CD4-positive, alpha-beta T cell treated with Interleukin-1 beta for 1 hour (primary cell): ENCODE results near the gene AREG.

ENCODE experiments used
- DNase-seq, 2 donors: peaks; one replicate each; pipeline ENCODE4 v3.0.0-alpha.2; 2020 to 2022

The AREG gene

DNA sequence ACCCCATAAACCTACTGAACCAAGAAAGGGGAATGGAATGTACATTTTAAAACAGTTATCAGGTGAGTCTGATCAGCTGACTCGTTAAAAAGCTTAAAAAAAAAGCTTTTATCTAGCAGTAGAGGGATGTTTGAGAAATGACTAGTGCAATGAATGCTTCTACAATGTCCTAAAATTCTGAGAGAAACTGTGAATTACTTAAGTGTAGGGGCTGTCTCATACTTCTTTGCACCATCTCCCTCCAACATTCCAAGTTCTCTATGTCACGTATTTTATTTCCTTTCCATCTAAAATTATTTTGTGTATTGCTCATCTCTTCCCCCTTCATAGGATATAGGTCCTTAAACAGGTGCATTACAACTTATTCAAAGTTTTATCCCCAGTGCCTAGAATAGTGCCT is 11.9 kb upstream of the AREG start:
- DNase-seq = no peak

DNA sequence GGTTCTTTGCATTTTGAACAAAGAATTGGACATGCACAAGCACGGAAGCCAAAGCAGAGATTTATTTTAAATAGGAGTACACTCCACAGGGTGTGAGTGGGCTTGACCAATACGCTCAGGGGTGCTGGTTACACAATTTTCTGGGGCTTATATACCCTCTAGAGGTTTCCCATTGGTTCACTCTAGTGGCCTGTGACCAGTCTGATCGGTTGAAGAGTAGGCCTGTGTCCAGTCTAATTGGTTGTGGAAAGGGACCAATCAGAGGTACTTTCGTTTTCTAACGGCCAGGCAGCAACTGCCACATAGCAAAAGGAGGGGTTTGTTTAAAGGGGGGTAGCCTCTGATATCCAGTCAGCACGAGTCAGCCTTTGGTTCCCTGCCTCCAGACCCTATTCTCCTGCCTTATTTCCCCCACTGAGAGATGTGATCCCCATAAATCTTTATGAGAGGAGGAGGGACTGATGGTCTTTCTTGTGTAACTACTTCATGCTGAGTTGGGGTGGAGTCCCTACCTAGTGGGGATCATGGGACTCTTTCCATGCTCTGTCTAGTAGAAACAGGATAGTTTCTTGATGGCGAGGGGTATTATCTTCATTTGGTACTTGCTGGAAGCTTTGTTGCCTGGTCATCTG is 11.3 kb upstream of the AREG start:
- DNase-seq = no peak

DNA sequence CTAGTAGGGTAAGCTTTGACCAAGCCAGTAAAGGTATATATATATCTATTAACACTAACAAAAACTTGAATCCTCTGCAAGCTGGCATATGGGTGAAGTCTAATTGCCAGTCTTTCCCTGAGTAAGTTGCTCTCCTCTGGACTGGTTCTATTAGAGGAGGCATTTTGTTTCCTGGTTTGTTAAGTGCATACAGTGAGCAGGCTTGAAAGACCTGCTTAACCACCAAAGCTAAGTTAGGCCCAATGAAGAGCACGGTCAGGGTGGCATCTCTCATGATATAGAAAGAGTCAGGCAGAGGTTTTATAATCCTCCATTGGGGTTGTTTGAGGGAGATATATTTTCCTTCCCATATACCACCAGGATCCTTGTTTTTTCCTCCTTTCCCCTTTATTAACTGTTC is 9.6 kb upstream of the AREG start:
- no peak for DNase-seq

DNA sequence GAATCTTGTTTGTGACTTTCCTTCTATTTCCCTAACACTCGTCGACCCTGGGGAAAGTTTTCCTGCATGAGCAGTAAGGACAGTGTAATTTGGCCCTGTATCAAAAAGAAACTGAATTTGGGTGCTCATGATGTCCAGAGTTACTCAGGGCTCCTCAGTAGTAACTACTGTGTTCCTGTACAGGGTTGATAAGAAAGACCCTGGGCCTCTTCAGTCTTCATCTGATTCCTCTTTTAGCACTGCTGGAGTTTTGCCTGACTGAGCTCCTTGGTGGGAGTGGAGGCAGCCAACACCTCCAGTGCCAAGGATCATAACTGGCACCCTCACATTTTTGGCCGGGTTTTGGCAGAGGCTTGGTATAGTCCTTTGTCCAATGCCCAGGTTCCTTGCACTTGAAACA is 7.1 kb upstream of the AREG start:
- no peak for DNase-seq

DNA sequence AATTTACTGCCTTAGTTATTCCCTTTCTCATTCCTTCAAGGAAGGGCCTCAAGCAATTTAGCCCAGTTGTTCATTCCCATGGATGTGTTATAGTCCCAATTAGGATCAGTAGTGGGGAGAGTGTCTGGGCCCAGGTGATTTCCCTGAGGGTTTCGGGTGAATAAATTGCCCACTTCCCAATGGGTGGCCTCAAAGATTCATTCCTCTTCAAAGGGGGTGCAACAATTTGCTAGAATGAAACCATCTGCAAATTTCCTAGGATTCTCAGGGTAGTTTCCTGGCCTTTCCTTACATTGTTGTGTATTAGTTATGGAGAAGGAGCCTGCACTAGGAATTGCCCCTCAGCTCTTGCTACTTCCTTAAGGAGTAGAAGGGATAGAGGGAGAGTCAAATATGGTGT is 6.3 kb upstream of the AREG start:
- no peak for DNase-seq

DNA sequence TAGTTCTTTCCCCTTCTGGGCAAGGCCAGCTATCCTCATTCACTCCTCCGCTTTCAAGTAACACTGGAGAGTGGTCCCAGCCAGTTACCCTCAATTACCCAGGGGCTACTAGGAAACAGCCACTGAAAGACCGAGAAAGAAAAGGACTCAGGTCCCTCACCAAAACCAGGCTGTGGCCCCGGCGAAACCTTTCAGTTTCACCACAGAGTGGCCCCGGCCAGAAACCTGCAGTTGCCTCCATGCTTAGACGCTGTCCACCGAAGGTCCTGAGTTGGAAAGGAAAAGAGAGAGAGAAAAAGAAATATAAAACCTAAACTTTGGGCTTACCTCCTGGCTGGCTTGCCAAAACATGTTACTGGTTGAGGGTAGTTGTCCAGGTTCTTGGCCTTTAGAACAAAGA is 5.0 kb upstream of the AREG start:
- DNase-seq = no peak

GRCh38 chr4:74440356-74440755 is 4.6 kb upstream of the AREG start:
- no peak for DNase-seq

GRCh38 chr4:74441744-74442143 is 3.2 kb upstream of the AREG start:
- DNase-seq = no peak

DNA sequence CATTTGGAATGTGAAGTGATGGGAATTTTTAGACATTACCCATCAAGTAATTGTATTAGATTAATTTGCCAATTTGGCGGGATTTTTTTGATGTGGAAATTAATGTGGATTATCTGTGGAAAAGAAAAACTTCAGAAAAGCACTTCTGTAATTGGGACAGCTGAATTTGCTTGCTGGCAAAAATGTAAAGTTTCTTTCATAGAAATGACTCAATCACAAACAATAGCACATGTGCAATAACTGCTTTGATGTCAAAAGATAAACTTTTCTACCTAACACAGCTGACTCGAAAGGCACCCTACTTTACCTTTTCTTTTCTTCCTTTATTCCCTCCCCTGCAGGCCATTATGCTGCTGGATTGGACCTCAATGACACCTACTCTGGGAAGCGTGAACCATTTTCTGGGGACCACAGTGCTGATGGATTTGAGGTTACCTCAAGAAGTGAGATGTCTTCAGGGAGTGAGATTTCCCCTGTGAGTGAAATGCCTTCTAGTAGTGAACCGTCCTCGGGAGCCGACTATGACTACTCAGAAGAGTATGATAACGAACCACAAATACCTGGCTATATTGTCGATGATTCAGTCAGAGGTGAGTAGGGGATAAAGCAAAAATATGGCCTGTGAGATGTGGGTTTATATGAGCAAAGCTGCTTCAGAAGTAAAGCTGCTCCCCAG is 1.4 kb downstream of the AREG start:
- no peak for DNase-seq

DNA sequence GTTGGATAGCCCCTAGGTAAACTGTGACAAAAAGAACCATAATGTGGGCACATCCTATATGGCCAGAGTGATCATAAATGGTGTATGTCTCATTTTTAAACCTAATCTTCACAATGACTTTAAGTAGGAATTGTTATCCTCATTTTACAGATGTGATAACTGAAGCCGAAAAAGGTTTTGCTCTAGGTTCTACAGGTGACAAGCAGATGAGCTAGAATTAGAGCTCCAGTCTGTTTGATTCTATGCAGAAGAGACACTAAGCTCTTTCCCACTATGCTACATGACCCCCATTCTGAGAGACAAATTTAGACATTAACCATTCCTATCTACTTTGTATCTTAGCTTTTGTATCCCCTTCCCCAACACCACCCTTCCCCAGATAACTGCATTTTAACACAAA is 2.0 kb downstream of the AREG start:
- no peak for DNase-seq

DNA sequence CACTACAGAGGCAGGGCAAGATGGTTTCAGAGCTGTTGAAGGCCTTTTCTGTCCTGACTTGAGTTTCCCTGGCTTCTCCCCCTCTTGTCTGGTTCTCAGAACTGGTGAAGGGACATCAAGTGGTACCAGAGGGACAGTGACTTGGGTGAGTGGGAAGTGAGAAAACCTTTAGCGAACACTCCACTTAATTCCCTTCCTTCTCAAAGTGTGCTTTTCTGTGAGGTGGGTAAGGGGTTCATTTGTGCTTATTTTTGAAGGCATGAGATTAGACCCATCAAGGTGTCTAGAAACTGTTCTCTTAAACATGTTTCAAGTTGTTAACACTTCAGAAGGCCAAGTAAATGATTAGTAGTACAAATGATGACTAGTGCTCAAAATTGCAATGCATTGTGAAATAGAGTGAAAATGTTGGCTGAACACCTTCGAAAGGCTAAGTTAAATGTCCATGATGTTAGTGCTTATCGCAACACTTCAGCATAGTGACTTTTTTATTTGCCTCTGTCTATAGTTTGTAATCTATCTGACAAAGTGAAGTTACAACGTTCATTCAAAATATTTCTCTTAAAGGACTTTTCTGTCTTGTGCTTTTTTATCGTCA is 2.8 kb downstream of the AREG start:
- DNase-seq = no peak

DNA sequence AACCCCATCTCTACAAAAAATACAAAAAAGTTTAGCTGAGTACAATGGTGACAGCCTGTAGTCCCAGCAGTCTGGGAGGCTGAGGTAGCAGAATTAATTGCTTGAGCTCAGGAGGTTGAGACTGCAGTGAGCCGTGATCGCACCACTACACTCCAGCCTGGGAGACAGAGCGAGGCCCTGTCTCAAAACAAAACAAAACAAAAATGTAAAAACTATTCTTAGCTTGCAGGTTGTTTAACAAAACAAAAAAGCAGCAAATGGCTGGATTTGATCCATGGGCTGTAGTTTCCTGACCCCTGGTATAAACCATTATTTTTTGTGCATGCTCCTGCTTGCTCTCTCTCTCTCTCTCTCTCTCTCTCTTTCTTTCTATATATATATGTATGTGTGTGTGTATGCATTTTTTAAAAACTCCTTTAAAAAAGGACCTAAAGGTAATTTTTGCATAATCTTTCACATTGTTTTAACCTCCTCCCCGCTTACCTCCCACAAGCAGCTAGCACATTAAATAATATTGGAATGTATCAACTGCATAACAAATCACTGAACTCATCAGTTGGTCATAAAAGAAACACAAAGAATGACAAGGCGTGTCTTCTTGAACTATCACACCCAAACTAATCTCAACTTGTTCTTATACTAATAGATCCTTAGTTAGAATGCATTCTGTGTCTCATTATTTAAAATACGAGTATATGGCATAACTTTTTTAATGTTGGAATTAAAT is 4.8 kb downstream of the AREG start:
- no peak for DNase-seq

DNA sequence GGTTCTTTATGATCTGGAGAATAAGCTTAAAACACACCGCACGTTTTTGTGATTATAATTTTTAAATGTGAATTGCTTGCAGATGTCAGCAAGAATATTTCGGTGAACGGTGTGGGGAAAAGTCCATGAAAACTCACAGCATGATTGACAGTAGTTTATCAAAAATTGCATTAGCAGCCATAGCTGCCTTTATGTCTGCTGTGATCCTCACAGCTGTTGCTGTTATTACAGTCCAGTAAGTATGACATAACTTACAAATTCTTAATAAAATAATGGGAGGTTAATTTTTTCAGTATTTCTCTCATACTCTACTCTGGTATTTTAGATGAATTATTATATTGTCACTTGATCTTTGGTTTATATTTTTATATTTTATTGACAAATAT is 5.4 kb downstream of the AREG start:
- no peak for DNase-seq

DNA sequence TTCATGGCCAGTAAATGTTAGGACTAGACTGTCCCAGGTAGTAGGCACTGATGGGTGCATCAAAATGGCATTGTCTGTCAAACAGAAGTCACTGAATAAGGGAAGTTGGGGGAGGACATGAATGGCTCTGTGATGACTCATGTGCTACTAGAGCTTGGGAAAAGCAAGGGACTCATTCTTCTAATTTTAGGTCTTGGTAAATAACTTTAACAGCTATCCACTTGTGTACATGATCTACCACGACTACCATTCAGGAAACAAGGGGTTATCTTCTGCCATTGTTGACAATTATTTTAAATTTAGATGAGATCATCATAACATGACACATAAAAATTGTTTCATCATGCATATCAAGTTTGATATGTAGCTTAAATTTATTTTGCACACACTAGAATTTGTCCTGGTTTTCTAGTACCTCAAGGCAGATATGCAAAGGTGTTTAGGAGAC is 6.3 kb downstream of the AREG start:
- no peak for DNase-seq

DNA sequence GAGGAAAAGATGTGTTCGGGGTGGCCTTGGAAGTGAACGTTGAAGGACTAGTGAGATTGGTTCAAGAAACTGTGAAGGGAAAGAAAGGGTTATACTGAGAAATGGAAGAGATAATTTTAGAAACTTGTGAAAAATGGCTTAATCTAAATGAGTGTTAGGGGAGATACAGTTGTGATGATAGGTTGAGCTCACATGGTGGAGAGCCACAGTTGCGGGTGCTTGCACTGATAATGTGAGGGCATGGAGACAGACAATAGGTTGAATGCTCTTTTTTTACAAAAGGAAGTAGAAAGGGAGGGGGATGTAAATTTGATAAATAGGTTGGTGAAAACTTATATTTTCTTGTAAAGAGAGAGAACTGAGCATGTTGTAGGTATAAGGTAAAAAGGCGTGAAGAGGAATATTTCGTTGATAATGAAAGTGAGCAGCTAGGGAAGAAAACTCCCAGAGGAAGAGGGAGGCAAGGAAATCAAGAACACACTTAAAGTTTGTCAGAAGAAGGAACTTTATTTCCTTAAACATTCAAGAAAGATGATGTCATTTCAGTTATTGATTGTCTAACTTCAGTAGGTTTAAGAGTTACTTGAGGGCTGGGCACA is 8.2 kb downstream of the AREG start:
- no peak for DNase-seq

DNA sequence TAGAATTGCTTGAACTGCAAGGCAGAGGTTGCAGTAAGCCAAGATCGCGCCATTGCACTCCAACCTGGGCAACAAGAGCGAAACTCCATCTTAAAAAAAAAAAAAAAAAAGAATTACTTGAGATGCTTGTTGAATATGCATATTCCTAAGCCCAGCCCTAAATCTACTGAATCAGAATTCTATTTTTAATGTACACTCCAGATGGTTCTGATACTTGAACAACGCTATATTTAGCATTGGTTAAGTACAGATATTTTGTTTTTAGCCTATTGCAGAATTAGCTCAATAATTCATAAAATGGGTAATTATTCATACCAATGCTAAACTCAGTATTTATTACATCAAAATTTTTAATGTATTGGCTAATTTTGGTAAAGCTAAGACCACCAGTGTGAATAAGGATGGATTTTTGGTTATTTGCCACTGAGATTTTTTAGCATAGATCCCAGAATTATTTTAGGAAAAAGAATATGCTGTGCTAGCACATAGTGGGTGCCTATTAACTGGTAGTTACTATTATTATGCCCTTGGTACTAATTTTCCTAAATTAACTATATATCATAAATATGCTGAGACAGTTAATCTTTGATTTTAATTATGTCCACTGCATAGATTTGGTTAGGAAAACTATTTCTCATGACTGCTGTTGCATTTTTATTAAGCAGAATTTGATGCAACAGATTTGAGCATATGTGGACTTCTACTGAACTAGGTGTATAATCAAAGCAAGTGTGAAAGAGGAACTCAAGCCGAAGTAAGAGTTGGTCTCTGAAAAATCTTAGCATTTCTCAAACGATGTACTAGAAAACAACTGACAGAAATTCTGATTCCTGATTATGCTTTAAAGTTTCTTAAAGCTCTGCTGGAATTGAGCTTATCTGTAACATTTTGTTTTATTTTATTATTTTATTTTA is 9.2 kb downstream of the AREG start:
- no peak for DNase-seq

GRCh38 chr4:74455361-74456055 is 10.6 kb downstream of the AREG start:
- DNase-seq = no peak

- no peak for DNase-seq
Measured at GRCh38 chr4:74456056-74456744, 11.3 kb downstream of the AREG start.

GRCh38 chr4:74456849-74457395 is 12.0 kb downstream of the AREG start:
- no peak for DNase-seq

DNA sequence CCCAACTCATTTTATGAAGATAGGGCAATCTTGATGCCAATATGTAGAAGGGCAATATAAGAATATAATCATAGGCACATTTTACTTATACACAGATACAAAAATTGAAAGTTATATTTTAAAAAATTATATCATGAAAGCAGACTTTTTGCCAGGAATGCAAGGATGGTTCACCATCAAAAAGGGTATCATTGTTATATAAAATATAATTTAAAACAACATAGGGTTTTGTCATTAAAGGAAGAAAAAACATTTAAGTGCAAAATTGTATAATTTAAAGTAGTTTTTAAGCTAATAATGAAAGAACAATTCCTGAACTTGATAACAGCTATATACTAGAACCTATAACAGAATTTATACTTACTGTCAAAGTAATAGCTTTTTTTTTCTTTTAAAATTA is 15.9 kb downstream of the AREG start:
- DNase-seq = no peak

DNA sequence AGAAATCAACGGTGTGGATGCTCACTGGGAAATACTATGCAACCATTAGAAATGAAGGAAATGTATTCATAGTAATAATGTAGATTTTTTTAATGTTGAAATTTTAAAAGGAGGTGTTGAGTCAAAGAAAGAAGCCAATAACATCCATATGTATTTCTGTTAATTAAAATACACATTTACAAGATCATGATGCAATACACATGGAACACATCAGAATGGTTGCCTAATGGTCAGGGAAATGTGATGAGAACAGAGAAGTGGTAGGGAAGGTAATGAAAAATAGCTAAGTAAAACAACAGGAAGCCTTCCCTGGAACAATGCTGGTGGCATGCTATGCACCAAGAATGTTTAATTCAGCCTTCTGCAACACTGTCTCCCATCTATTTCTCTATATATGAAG is 18.2 kb downstream of the AREG start:
- no peak for DNase-seq
